Breast epithelium (tissue), 4 donors: ENCODE results near the gene FANCF. TPM values are rescaled to one million over a fixed set of nuclear protein-coding genes. Genes with fewer than 3 reads are reported as not detected.
"Not testable (repeated sequence)": the region's sequence is repeated elsewhere in the genome, so short reads cannot be mapped to it uniquely, and the experiment has no call there.

Experiments used
- DNase-seq, 2 donors: peaks; one replicate each; pipeline ENCODE4 v3.0.0-alpha.2; 2019; ENCODE audit warnings: low spot score in 2 of 2
- H3K27ac ChIP-seq, 2 donors: fragments of 200-600 bp; sonication (generic) in 1 of 2; one replicate each; pipeline ENCODE4 v1.5.1; 2016 to 2019; ENCODE audit warnings: mild to moderate bottlenecking in 1 of 2
- H3K27me3 ChIP-seq, 2 donors: fragments of 200-600 bp; sonication (generic) in 1 of 2; one replicate each; pipeline versions ENCODE4 v1.5.1 to v1.6.0; 2017 to 2019; ENCODE audit warnings: control low read depth in 1 of 2, mild to moderate bottlenecking in 1 of 2
- H3K36me3 ChIP-seq: fragments of 200-600 bp; one replicate; pipeline ENCODE4 v1.5.1; 2019
- H3K4me1 ChIP-seq, 2 donors: fragments of 200-600 bp; sonication (generic); one replicate each; pipeline ENCODE4 v1.5.1; 2016 to 2019; ENCODE audit warnings: control low read depth in 1 of 2
- H3K4me3 ChIP-seq, 3 donors: fragments of 200-600 bp; sonication (generic); 1 replicate in 2 of 3; 2 replicates in 1 of 3; pipeline ENCODE4 v1.5.1; 2016 to 2019; ENCODE audit warnings: mild to moderate bottlenecking in 3 of 3, moderate library complexity in 2 of 3
- H3K9me3 ChIP-seq, 2 donors: fragments of 200-600 bp; sonication (generic) in 1 of 2; one replicate each; pipeline ENCODE4 v1.5.1; 2016 to 2019; ENCODE audit warnings: control low read depth in 1 of 2
- POLR2A ChIP-seq: fragments of 450-650 bp; IDR thresholded peaks from one replicate; pipeline ENCODE4 v1.6.1; 2016; ENCODE audit warnings: antibody characterized with exemption, mild to moderate bottlenecking, moderate library complexity
- POLR2AphosphoS5 ChIP-seq, 3 donors: sonication (generic); formaldehyde crosslinking; IDR thresholded peaks; one replicate each; pipeline ENCODE4 v1.6.1; 2017; ENCODE audit warnings: antibody characterized with exemption in 3 of 3
- intact Hi-C: fragments of 100-400 bp; cut with DNase I; formaldehyde crosslinking; loops from one replicate; pipeline ENCODE4 v1.15.1; 2023; ENCODE audit warnings: low total_unique reads
- total RNA-seq, 3 donors: library from RNA; depleted of rRNA; stranded (reverse); fragments of >200 nt; gene quantifications; one replicate each; pipeline ENCODE4 v1.1.0, GENCODE V29; 2016
- TF ChIP-seq, protein P1 (sequence below), 3 donors: fragments of 450-650 bp; IDR thresholded peaks; one replicate each; pipeline ENCODE4 v1.5.1; 2016 to 2017; ENCODE audit warnings: antibody characterized with exemption in 3 of 3, mild to moderate bottlenecking in 3 of 3, moderate library complexity in 3 of 3

Gene FANCF
- total RNA-seq, 3 donors from 2014 or later, result 3.5 to 12.1 (median 9.2) TPM

DNA sequence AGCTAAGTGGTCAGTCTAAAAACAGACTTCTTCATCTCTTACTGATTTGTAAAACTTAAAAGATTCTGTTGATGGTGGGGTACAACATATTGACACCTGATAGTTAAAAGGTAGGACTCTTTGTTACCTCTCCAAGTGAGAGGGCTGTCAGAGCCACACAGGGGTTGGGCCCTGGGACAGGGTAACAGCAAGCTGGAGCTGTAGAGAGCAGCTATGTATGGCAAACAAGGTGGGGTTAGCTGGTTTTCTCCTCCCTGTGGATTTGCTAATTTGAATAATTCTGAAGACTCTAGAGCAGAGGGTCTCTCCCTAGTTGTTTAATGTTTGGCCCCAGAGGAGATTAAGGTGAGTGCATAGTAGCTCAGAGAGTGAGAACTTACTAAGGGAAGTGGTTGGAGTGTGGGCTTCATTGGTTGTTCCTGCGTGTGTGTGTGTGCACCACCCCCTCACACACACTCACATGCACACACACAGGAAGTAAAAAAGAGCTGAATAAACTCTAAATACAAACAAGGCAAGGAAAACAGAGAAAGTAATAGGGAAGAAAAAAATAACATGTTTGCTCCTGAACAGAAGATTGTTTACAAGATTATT, 31.6 kb upstream of the FANCF start:
- intact Hi-C loops, result no loop called here
- no peaks in the 10 kb centered on the region for H3K4me1 ChIP-seq
- H3K4me3 ChIP-seq, result no peak overlapping the region
- H3K9me3 ChIP-seq, result no peaks in the 10 kb centered on the region
- no peak for DNase-seq
- no peak overlapping the region for H3K27ac ChIP-seq
- H3K27me3 ChIP-seq, result no peaks in the 10 kb centered on the region
- no peaks in the 10 kb centered on the region for H3K36me3 ChIP-seq
- no peak for TF ChIP-seq POLR2AphosphoS5 (IDR thresholded peaks at IDR 0.05)
- TF ChIP-seq, protein P1, sequence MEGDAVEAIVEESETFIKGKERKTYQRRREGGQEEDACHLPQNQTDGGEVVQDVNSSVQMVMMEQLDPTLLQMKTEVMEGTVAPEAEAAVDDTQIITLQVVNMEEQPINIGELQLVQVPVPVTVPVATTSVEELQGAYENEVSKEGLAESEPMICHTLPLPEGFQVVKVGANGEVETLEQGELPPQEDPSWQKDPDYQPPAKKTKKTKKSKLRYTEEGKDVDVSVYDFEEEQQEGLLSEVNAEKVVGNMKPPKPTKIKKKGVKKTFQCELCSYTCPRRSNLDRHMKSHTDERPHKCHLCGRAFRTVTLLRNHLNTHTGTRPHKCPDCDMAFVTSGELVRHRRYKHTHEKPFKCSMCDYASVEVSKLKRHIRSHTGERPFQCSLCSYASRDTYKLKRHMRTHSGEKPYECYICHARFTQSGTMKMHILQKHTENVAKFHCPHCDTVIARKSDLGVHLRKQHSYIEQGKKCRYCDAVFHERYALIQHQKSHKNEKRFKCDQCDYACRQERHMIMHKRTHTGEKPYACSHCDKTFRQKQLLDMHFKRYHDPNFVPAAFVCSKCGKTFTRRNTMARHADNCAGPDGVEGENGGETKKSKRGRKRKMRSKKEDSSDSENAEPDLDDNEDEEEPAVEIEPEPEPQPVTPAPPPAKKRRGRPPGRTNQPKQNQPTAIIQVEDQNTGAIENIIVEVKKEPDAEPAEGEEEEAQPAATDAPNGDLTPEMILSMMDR (IDR thresholded peaks at IDR 0.05), result no peak
- TF ChIP-seq POLR2A, result no peak

DNA sequence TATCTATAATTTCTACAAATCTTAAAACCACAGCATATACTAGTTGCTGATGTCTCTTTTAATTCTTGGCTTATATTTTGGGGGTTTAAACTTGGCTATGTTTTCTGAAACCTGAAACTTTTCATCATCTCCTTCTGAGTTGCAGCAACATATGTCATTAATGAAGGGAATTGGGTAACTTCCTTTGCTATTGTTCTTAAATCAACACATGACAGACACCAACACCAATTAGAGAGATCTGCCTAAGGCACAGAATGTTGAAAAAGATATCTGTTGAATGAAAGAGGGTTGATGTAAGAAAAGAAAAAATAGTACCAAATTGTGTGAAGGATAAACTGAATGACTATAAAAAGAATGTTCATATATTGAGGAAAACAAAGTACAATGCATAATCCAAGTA, 30.5 kb upstream of the FANCF start:
- no peaks in the 10 kb centered on the region for H3K36me3 ChIP-seq
- H3K4me3 ChIP-seq, result no peak overlapping the region
- H3K27ac ChIP-seq, result no peak overlapping the region
- no peaks in the 10 kb centered on the region for H3K27me3 ChIP-seq
- no peak for TF ChIP-seq POLR2AphosphoS5 (IDR thresholded peaks at IDR 0.05)
- TF ChIP-seq POLR2A, result no peak
- TF ChIP-seq, protein P1 (IDR thresholded peaks at IDR 0.05), result no peak
- H3K4me1 ChIP-seq, result no peaks in the 10 kb centered on the region
- DNase-seq, result no peak
- no peaks in the 10 kb centered on the region for H3K9me3 ChIP-seq
- intact Hi-C loops, result no loop called here

DNA sequence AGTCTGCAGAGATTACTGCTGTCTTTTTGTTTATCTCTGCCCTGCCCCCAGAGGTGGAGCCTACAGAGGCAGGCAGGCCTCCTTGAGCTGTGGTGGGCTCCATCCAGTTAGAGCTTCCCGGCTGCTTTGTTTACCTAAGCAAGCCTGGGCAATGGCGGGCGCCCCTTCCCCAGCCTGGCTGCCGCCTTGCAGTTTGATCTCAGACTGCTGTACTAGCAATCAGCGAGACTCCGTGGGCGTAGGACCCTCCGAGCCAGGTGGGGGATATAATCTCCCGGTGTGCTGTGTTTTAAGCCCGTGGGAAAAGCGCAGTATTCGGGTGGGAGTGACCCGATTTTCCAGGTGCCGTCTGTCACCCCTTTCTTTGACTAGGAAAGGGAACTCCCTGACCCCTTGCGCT, 26.7 kb upstream of the FANCF start:
- H3K27ac ChIP-seq, H3K27me3 ChIP-seq, H3K4me3 ChIP-seq, H3K36me3 ChIP-seq, H3K4me1 ChIP-seq, H3K9me3 ChIP-seq, intact Hi-C loops, DNase-seq: not testable (repeated sequence)

DNA sequence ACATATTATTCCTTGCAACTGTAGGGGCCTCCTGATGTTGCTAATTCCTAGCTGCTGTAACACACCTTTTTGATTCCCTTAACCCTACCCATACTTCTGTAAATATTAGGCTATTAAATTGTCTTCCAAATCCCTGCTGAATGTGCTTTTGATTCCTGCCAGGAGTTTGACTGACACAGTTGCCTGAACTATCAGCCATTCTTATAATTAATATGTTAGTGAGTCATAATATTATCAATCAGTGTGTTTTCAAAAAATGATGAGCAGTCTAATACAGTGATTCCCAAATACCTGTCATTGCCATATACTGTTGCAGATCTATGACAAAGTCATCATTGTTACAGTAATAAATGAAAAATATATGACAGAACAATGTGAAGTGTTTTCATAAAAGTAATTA, 15.9 kb upstream of the FANCF start:
- intact Hi-C loops, result no loop called here

DNA sequence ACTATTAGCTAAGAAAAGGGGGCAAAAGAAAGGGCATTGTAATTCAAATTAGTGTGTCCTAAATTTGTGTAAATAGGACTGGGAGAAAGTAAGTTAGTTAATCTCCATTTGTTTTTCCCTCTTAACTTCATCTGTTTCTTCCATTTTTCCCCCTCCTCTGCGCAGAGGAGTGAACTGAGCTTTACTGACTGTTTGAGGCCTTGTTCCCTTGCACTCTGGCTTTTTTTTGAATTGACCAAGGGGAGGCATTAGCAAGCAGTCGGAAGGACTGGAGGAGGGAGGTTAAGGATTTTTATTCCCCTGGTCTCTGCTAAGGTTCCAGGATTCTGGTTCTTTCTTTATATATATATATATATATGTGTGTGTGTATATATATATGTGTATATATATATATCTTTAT, 15.2 kb upstream of the FANCF start:
- no peaks in the 10 kb centered on the region for H3K4me1 ChIP-seq
- DNase-seq, result no peak
- no peak overlapping the region for H3K27ac ChIP-seq
- intact Hi-C loops, result no loop called here
- TF ChIP-seq, protein P1 (IDR thresholded peaks at IDR 0.05), result no peak
- no peak for TF ChIP-seq POLR2A
- H3K36me3 ChIP-seq, result no peaks in the 10 kb centered on the region
- no peaks in the 10 kb centered on the region for H3K27me3 ChIP-seq
- no peaks in the 10 kb centered on the region for H3K9me3 ChIP-seq
- no peak overlapping the region for H3K4me3 ChIP-seq

More for the DNA sequence above, 15.9 kb upstream of the FANCF start:
- no peak overlapping the region for H3K4me3 ChIP-seq
- TF ChIP-seq POLR2A (no peak), POLR2AphosphoS5 (IDR thresholded peaks at IDR 0.05) (no peak)
- TF ChIP-seq, protein P1 (IDR thresholded peaks at IDR 0.05), result no peak
- no peak for DNase-seq
- H3K27ac ChIP-seq, result no peak overlapping the region
- H3K9me3 ChIP-seq, result no peaks in the 10 kb centered on the region
- no peaks in the 10 kb centered on the region for H3K4me1 ChIP-seq
- H3K36me3 ChIP-seq, result no peaks in the 10 kb centered on the region
- no peaks in the 10 kb centered on the region for H3K27me3 ChIP-seq

DNA sequence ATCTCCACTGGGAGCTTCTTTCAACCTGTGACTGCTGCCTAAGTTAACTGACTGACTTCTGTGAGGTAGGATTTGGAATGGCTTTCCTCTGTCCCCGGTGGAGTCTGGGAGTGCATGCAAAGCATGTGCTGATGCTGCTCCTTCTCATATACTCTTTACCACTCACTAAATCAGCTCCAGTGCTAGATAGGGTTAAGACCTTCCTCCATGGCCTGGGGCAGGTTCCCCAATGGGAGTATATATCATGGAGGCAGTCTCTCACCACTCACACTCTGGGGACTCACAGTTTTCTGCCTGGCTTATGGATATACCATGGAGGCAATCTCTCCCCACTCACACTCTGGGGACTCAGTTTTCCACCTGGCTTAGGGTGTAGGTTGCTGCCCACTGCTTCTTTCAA, 10.1 kb upstream of the FANCF start:
- no peaks in the 10 kb centered on the region for H3K4me1 ChIP-seq
- H3K4me3 ChIP-seq, result no peak overlapping the region
- intact Hi-C loops, result no loop called here
- H3K9me3 ChIP-seq, result no peaks in the 10 kb centered on the region
- no peak for DNase-seq
- no peak overlapping the region for H3K27ac ChIP-seq
- no peaks in the 10 kb centered on the region for H3K27me3 ChIP-seq
- TF ChIP-seq POLR2AphosphoS5 (IDR thresholded peaks at IDR 0.05), result no peak
- TF ChIP-seq POLR2A, result no peak
- TF ChIP-seq, protein P1 (IDR thresholded peaks at IDR 0.05), result no peak
- H3K36me3 ChIP-seq, result no peaks in the 10 kb centered on the region
